A549 treated with AZD2906 at 1 μM for 4 hours (cell line): ENCODE data around the gene KDM4E. TPM values are rescaled to one million over a fixed set of nuclear protein-coding genes. Genes with fewer than 3 reads are reported as not detected.

Experiments used
- total RNA-seq: library from RNA; stranded (reverse); fragments of 200-300 nt; extraction: Qiagen RNA extraction; gene quantifications from 5 replicates; pipeline ENCODE4 v1.2.3, GENCODE V29; 2022

Gene KDM4E
- total RNA-seq = not detected in 5 replicates

DNA sequence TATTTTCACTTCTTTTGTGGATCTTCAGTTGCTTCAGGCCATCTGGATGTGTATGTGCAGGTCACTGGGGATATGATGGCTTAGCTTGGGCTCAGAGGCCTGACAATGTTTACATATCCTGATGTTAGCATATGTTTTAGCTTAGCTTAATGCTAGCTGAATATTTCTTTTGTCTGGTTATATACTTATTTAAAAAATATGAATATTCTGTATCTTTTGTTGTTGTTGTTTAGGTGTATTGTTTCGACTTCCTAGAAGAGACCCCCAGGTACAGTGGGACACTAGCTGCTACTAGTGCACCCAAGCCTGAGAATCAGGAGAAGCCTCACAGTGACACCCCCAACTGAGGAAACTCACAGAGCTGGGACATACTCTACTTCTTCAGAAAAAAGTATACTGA lies at the start of gene KDM4E:
KDM4E (plus strand) TSS at position 301 of the 400 bp plus-strand sequence. CDS start 300 bp downstream, outside the sequence.

DNA sequence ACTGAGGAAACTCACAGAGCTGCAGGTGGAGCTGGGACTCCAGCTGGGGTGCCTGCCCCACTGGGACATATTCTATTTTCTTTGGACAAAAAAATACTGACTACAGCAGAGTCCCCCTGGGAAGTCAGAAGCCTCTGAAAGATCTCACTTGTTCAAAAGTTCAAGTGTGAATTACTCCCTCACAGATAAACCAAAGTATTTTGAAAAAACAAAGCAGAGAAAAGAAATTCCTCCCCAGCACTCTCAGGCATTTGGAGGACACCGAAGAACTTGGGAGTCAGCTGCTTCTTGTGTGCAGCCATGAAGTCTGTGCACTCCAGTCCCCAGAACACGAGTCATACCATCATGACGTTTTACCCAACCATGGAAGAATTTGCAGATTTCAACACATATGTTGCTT lies 24.1 kb downstream of the KDM4E start, which contains the start of gene KDM4F:
KDM4F (plus strand) TSS at position 301 of the 400 bp plus-strand sequence.

DNA sequence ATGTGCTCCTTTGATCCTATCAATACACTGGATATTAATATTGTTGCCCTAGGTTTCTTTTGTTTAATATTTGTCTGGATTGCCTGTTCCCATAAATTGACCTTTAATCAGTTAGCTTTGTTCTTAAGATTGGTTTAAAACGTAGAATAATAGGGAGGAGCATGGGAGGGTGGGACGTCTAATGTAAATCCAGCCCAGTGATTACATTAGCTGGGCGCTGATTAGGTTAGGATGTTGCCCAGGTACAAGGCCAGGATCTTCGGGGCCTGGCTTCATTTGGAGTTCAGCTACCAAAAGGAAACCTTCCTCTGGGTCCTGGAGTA lies 41.6 kb downstream of the KDM4E start, which contains the start of gene SRSF8:
SRSF8 (plus strand) TSS at position 204 of the 323 bp plus-strand sequence. CDS start 308 bp downstream, outside the sequence.

Other genes with a start within 250 kb of the KDM4E start
- 28.3 to 35.7 TPM (median 29.0 TPM) in 5 replicates for gene CWC15, start 51.7 kb upstream of the KDM4E start, total RNA-seq
- 0.13 to 0.52 TPM (median 0.33 TPM) in 5 replicates for gene KDM4D, start 51.5 kb upstream of the KDM4E start, total RNA-seq
- gene KDM4F, start 24.2 kb downstream of the KDM4E start, total RNA-seq = not detected in 5 replicates
- 14.6 to 18.7 TPM (median 18.1 TPM) in 5 replicates for gene SRSF8, start 41.7 kb downstream of the KDM4E start, total RNA-seq
- 13.2 to 16.3 TPM (median 14.8 TPM) in 5 replicates for gene ENDOD1, start 64.6 kb downstream of the KDM4E start, total RNA-seq
- gene SESN3, start 205.9 kb downstream of the KDM4E start, total RNA-seq = 0.07 to 0.12 TPM (median 0.11 TPM) in 5 replicates